Measurements from ENCODE around the gene TMEM161B.
"Not testable (repeated sequence)": the region's sequence is repeated elsewhere in the genome, so short reads cannot be mapped to it uniquely, and the experiment has no call there.

TMEM161B gene

GRCh38 chr5:88177486-88177885 lies 91.2 kb downstream of the TMEM161B start:
- not testable (repeated sequence) for DNase-seq

DNA sequence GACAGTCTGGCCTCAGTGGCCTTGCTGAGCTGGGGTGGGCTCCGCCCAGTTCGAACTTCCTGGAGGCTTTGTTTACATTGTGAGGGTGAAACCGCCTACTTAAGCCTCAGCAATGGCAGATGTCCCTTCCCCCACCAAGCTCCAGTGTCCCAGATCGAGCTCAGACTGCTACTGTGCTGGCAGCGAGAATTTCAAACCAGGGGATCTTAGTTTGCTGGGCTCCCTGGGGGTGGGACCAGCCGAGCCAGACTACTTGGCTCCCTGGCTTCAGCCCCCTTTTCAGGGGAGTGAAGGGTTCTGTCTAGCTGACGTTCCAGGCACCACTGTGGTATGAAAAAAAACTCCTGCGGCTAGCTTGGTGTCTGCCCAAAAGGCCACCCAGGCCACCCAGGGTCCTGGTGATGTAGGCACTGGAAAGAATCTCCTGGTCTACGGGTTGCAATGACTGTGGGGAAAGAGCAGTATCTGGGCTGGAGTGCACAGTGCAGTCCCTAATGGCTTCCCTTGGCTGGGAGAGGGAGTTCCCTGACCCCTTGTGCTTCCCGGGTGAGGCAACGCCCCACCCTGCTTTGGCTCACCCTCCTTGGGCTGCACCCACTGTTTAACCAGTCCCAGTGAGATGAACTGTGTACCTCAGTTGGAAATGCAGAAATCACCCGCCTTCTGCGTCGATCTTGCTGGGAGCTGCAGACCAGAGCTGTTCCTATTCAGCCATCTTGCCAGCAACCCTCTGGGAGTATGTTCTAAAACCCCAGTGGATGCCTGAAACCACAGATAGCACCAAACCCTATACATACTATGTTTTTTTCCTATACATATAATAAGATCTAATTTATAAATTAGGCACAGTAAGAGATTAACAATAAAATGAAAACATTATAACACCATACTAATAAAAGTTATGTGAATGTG lies 95.5 kb downstream of the TMEM161B start:
- no peak for DNase-seq

- no peak for DNase-seq
Observed at GRCh38 chr5:88159591-88159990, 109.1 kb downstream of the TMEM161B start.

DNA sequence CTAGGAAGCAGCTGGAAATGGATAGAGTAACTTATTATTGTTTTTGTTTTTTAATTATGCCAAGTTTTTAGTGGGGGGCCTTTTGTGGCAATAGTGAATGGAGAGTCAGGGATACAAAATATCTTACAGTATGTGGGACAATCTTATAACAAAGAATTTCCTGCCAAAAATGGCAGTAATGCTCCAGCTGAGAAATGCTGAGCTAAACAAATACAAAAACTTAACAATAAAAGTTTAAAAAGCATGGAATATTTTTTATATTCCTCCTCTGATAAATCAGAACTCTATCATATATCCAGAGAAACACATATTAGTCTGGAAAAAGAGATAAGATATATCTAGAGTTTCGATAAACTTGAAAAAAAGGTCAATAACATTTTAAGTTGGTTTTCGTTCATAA lies 110.6 kb downstream of the TMEM161B start:
- DNase-seq: no peak

- no peak for DNase-seq
Observed at GRCh38 chr5:88154891-88155290, 113.8 kb downstream of the TMEM161B start.

DNA sequence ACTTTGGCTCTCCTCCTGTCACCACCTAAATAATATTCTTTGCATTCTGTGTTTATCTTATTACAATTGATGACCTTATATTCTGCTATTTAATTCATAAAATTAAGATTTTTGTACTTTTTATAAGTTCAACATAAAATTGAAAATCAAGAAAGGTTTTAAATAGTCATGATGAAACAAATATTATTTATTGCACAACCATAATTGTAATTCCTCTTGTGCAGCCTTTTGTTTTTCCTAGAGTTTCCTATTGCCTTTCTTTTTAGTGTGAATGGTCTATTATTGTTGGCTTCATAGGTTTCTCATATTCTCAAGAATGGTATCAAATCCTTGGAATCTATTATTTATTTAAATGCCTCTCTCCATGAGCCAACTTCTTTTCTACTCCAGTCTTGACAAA lies 117.9 kb downstream of the TMEM161B start:
- no peak for DNase-seq

- DNase-seq: no peak
Observed at GRCh38 chr5:88145611-88146467, 122.8 kb downstream of the TMEM161B start.

DNA sequence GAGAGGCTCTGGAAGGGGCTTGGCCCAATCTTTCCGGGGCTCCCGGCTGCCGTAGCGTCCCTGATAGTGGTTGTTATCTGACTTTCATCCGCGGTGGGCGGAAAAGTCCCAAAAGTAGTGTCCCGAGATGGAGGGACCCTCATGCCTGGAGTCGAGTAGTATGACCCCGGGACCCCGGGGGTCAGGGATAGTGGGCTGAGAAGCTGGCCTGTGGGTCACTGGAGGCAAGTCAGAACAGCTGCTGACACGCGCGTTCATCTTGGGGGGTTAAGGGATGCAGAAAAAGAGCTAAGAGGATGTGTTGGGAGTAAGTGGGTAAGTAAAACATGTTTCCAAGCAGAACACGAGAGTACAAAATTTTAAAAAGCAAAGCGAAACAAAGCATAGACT lies 123.4 kb downstream of the TMEM161B start:
- no peak for DNase-seq

Data from stimulated activated CD4-positive, alpha-beta T cell treated with anti-CD3 and anti-CD28 coated beads, Interleukin-4, amount 100 ng/mL, for 24 hours (primary cell).